ENCODE results near the gene DCAF17.
"Not testable (repeated sequence)": the region's sequence is repeated elsewhere in the genome, so short reads cannot be mapped to it uniquely, and the experiment has no call there.

The DCAF17 gene

DNA sequence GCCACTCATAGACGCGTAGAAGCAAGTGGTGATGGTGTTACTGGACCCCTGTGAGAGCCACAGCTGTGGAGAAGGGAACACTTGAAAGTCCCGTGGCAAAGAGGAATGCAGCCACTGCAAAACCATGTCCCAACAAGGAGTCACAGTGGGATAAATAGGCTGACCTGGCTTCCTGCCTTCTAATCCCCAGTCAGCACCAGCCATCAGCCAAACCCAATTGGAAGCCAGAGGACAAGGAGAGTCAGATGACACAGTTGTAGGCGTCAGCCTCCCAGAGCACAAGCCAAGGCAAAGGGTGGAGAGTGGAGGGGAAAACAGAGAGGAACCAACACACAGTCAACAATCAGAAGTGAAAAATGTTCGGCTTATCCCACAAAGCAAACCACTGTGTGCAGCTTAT, 82.8 kb downstream of the DCAF17 start:
- DNase-seq: no peak

DNA sequence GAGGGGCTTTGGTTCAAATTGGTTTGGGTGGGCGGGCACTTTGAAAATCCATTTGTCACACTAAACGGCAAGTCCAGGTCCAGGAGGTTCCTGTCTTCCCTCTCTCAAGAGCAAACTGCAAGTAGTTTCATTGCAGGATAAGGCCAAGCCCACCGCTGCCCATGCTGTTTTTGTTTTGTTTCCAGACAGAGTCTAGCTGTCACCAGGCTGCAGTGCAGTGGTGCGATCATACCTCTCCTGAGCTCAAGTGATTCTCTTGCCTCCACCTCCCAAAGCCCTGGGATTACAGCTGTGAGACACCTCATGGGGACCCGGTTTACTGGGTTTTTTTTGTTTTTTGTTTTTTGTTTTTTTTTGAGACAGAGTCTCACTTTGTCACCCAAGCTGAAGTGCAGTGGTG, 86.4 kb downstream of the DCAF17 start:
- no peak for DNase-seq

DNA sequence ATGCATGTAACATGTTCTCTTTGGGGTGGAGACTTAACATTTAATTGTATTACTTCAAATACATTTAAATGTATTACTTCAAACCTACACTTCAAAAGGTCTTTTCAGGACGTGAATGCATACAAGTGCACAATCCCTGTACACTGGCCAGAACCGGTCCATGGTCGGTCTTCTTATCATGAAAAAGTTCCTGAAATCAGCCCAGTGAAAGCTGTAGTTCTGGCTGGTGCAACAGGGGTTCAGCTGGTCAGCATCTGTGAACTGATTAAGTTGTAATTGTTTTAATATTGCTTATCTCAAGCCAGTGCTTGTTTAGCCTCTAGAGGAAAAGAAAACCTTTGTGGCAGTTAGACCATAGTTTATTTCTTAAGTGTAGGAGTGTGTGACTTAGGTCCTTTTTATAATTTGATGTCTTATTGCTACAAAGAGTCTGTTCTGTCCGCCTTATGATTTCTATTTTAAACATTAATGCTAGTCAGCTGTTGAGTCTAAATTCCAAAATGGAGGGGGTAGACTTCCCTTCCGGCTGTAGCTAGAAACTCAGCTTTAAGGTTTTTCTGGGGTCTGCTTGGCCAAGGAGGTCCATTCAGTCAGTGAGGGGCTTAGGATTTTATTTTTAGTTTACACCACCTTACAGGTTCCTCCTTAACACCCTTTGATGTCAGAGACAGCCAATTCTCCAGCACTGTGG, 87.5 kb downstream of the DCAF17 start:
- DNase-seq: no peak

DNA sequence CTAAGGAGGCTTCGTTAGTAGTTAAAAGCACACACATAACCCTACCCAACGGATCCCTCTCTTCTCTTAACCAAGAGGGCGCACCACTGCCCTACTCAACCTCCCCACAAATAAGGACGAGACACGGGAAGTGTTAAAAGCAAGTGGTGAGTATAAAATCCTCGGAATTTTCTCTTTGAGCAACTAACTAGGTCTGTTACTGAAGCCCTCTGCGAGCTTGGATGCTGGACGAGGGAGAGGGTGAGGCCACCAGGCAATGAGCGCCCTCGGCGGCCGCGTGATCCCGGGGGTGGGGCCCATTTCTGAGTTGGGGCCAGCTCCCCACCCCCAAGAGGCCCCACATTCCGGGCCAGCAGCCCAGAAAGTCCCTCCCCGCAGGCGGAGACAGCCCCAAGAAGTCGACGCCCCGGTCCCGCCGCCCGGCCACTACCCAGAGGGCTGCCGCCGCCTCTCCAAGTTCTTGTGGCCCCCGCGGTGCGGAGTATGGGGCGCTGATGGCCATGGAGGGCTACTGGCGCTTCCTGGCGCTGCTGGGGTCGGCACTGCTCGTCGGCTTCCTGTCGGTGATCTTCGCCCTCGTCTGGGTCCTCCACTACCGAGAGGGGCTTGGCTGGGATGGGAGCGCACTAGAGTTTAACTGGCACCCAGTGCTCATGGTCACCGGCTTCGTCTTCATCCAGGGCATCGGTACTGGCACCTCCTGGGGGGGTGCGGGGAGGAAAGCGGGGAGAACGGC, 88.2 kb downstream of the DCAF17 start, which contains the start of gene CYBRD1:
Gene CYBRD1, plus strand, starts transcription at position 423 of the 736 bp plus-strand sequence. Its CDS starts 72 bp downstream, at position 495.
- peak in 1 of 2 donors; percentile 14 for DNase-seq

DNA sequence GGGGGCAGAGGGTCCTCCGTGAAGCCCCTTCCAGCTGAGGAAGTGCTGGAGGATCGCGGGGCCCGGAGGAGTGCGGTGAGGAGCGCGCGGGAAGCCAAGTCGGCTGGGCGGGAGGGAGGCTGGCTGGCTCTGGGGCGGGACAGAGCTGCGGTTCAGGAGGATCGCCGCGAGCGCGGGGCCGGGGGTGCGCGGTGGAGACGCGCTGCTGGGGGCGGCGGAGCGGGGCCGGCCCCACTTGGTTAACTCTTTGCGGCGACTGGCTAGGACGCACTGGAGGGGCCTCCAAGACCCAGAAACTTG, 88.7 kb downstream of the DCAF17 start:
- no peak for DNase-seq

DNA sequence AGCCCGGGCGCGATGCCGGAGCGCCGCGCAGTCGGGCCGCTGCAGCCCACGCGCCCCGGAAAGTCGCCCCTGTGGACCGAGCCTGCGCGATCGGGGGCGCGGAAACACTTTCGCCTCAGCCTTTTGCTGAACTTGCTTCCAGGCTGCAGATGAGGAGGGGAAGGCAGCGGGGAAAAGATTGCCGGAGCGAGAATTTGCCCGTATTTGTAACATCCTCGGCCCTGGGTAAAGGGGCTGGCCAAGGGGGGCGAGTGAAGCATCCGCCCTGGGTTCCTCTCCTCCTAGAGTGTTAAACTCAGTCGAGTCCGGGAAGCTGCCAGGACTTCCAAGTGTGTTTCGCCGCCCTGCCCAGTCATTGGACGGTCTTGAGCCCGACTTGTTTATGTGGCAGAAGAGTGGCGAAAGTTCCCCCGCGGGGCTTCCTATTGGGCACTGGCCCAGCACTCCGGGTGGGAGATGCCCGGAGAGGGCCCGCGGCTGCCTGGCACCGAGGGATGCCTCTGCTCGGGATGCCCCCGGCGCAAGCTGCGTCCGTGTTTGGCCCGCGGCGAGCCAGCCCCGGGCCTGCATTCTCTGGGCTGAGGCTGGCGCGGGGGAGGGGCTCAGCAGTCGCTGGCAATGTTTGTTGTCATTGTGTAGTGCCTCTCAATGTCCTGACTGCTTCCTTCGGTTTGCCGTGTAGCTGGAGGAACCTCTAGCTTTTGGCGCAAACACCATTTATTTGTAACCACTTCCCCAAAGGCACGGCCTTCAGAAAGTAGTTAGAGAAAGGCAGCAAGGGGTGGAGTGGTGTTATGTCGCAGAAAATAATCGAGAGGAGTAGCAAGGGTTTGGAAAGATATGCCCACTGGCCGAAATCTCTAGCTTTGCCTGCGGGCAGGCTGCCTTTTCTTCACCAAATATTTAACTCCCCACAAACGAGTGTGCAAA, 89.3 kb downstream of the DCAF17 start:
- DNase-seq: peak in 1 of 2 donors; percentile 13

DNA sequence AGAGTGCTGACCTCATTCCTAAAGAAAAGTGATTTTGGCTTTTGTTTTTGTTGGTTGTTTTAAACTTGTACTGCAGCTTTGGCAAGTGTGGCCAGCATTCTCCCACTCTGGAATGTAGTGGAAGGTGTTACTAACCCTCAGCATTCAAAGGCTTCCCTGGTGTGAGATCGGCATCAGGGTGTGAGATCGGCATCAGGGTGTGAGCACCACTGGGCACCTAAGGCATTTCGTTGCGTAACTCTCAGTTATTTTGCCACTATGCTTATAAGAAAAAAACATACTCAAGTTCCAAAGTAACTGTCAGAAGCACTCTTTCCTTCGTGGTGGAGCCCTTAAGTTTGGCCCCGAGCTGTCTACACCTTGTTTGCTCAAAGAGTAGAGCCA, 90.0 kb downstream of the DCAF17 start:
- DNase-seq: no peak

DNA sequence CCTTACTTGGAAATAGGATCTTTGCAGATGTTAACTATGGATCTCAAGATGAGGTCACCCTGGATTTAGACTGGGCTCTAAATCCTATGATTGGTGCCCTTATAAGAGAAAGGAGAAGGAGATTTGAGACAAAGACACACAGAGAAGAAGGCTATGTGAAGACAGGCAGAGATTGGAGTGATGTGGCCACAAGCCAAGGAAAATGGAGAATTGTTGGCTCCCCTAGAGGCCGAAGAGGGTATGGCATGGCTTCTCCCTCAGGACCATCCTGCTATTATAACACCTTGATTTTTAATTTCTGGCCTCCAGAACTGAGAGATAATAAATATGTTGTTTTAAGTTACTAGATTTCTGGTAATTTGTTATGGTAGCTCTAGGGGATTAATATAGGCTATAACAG, 95.9 kb downstream of the DCAF17 start:
- DNase-seq: no peak

DNA sequence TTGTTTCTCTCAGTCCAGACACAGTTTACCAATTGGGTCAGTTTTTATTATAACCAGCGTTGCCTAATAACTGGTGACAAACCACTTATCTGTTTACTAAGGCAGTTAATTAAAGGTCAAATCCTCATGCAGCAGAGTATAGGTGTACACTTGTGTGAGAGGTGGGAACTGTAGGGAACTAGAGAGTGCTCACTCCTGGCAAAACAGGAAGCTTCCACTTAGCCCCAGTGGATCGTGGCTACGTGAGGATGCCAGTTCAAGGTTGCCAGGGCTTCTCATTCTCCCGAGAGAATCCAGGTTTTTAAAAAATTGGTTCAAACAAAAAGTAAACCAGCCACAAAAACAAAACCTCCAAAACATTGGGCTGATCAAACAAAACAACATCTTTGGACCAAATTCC, 96.4 kb downstream of the DCAF17 start:
- DNase-seq: no peak

DNA sequence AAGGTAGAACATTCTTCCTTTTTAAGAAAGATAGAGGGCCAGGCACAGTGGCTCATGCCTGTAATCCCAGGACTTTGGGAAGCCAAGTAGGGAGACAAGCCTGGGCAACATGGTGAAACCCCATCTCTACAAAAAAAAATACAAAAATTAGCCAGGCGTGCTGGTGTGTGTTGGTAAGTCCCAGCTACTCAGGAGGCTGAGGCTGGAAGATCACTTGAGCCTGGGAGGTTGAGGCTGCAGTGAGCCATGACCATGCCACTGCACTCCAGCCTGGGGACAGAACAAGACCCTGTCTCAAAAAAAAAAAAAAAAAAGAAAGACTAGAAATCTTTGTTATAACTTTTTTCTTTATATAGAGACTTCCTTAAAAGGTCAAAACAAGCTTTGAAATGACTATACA, 96.8 kb downstream of the DCAF17 start:
- DNase-seq: not testable (repeated sequence)

DNA sequence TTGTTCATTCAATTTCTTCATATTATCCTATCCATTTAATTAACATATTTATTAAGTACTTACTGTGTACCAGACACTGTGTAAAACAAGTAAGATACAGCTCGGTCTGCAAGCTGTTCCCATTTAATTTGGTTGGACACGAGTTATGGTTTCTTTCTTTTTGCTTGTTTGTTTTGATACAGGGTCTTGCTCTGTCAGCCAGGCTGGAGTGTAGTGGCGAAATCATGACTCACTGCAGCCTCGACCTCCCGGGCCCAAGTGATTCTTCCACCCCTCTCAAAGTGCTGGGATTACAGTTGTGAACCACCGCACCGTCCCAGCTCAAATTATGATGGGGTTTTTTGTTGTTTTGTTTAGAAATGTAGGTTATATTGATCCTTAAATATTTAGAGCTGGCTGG, 97.3 kb downstream of the DCAF17 start:
- DNase-seq: no peak

DNA sequence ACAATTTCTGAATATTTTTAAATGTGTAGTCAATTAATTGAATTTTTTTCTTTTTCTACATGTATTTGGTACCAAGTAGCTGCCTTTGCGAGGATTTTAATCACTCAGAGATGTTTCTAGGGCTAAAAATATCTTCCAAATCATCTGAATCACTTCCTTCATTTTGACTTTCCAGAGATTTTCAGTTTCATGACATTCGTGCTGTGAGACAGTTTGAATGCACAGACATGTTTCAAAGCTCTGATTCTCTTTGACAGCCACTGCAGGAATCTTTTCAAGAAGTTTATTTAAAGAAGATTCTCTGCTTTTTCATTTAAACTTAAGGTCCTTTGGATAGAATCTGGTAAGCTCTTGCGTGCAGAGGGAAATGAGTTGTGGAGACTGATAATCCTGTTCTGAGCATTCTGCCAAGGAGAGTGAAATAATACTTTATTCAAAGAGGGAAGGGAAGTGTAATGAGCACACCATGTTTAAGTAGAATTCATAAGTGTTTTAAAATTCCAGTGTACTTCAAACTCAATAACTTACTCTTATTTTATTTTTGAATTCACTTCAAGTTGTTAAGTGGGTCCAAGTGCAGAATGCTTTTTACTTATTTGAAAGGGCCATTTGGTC, 97.9 kb downstream of the DCAF17 start:
- DNase-seq: no peak

DNA sequence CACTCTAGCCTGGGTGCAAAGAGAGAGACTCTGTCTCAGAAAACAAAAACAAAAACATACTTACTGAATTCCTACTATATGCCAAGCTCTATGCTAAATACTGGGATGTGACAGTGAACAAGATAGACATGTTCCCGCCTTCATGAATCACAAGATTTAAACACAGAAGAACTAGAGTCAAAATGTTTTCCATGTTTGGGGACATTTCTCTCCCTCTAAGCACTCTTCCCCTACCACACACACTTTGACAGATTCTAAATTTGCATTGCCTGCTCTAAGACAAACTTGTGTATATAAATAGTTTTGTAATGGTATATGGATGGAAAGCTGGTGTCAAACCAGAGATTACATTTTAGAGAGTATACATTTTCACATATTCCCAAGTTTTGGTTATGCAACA, 99.3 kb downstream of the DCAF17 start:
- no peak for DNase-seq

Data from CD4-positive, alpha-beta T cell treated with Interleukin-1 beta for 1 hour (primary cell).